ENCODE results near the gene ZNF565. TPM values are rescaled to one million over a fixed set of nuclear protein-coding genes. Genes with fewer than 3 reads are reported as not detected.

ZNF565 gene
- total and polyA plus RNA-seq, 2 of the 13 experiments (the other 11 are each of a cell fraction or from before 2014, with no cell fraction given) = 1.8 to 5.2 TPM

GRCh38 chr19:36151144-36152018, 63.1 kb downstream of the ZNF565 start:
- no peak overlapping the region for H3K4me2 ChIP-seq (ENCODE audit: low read depth, low read length)
- H2AFZ ChIP-seq (ENCODE audit: low read length) = no peak overlapping the region
- BruUV-seq (replicated peaks) = no TSS peak
- ChIA-PET CTCF (ENCODE audit: low intra/inter-chr PET ratio, low total read pairs) (no interaction called here), POLR2A (no interaction called here)
- H3K4me3 ChIP-seq (replicated peaks in 1 of 3; ENCODE audit: insufficient read depth in 1 of 3, low read depth in 2 of 3, low read length in 3 of 3) = no peak overlapping the region
- intact Hi-C loops (cut with micrococcal nuclease; ENCODE audit: unreplicated experiment) = no loop called here
- no peak overlapping the region for H3K9ac ChIP-seq (ENCODE audit: insufficient read depth, low read depth, low read length)
- no peaks in the 10 kb centered on the region for H3K27me3 ChIP-seq (ENCODE audit: control insufficient read depth in 1 of 2, insufficient read depth in 2 of 2, low read length in 2 of 2)
- H3K9me3 ChIP-seq (ENCODE audit: low read length) = no peaks in the 10 kb centered on the region
- no peaks in the 10 kb centered on the region for H3K4me1 ChIP-seq (ENCODE audit: insufficient read depth, low read length)
- in situ Hi-C loops (cut with HindIII; ENCODE audit: extremely low pct_ligation_motif_present, low pct_unique_long_range_greater_than_20kb) = no loop called here
- H3K36me3 ChIP-seq (replicated peaks in 1 of 2; ENCODE audit: control insufficient read depth in 1 of 2, insufficient read depth in 2 of 2, low read length in 2 of 2) = peaks cover 18 to 37% of the 10 kb centered on the region in 2 experiments; a peak in 4 of 5 replicates
- 97% methylated on average over 35 of the region's 47 CpGs for WGBS (ENCODE audit: low lambda C conversion rate)
- H4K20me1 ChIP-seq (ENCODE audit: insufficient read depth, low read length) = no peaks in the 10 kb centered on the region
- H3K79me2 ChIP-seq (ENCODE audit: insufficient read depth, low read length) = no peaks in the 10 kb centered on the region
- no peak for ATAC-seq
- no peak for FAIRE-seq
- DNase-seq (ENCODE audit: low spot score) = no peak
- no peak overlapping the region for H3K27ac ChIP-seq (ENCODE audit: extremely low read length, insufficient read depth, low read length)
- no peak for TF ChIP-seq HNF1A (IDR thresholded peaks at IDR 0.05; ENCODE audit: low read depth)
- TF ChIP-seq HNF1A (CRISPR knock-in tag; IDR thresholded peaks at IDR 0.05; ENCODE audit: borderline replicate concordance) = no peak
- TF ChIP-seq ZNF770 (CRISPR knock-in tag; IDR thresholded peaks at IDR 0.05) = no peak
- peak; percentile 20; the same call in 1 of the 2 replicates for TF ChIP-seq POLR2G (IDR thresholded peaks at IDR 0.05; ENCODE audit: low read depth, low read length)
- no peak for TF ChIP-seq NR2F2 (IDR thresholded peaks at IDR 0.05; ENCODE audit: borderline replicate concordance, low read depth)
- TF ChIP-seq AGO2 (optimal IDR thresholded peaks at IDR 0.05; ENCODE audit: low read depth, low read length) = peak; percentile 67
- no peak for TF ChIP-seq HOXA5 (CRISPR knock-in tag; IDR thresholded peaks at IDR 0.05)
- TF ChIP-seq ZNF790 (CRISPR knock-in tag; IDR thresholded peaks at IDR 0.05; ENCODE audit: borderline replicate concordance) = no peak
- no peak for TF ChIP-seq ZNF331 (CRISPR knock-in tag; IDR thresholded peaks at IDR 0.05)
- TF ChIP-seq ZBTB7A (CRISPR knock-in tag; IDR thresholded peaks at IDR 0.05) = no peak
- no peak for TF ChIP-seq STAT5B (CRISPR knock-in tag; IDR thresholded peaks at IDR 0.05)
- peak; percentile 47; the same call in 1 of the 2 replicates for TF ChIP-seq RBFOX2 (IDR thresholded peaks at IDR 0.05; ENCODE audit: low read depth, low read length)
- TF ChIP-seq IKZF4 (CRISPR knock-in tag; IDR thresholded peaks at IDR 0.05; ENCODE audit: borderline replicate concordance, low read depth, not compliant biosample characterization) = no peak
- no peak for TF ChIP-seq HNRNPL (IDR thresholded peaks at IDR 0.05; ENCODE audit: low read depth, low read length)

Data from HepG2 (cell line).